Adipocyte (in vitro differentiated cells): ENCODE measurements around the gene TCN2.
"Not testable (repeated sequence)": the region's sequence is repeated elsewhere in the genome, so short reads cannot be mapped to it uniquely, and the experiment has no call there.

ENCODE experiments used
- DNase-seq: peaks from one replicate; pipeline ENCODE4 v3.0.0-alpha.2; 2015; ENCODE audit warnings: low read depth
- H3K27me3 ChIP-seq: replicated peaks from 2 replicates; pipeline ENCODE4 v1.7.0; 2013; ENCODE audit warnings: mild to moderate bottlenecking, low read length, moderate library complexity; ENCODE audit not compliant: control insufficient read depth, insufficient read depth
- H3K36me3 ChIP-seq: 2 replicates; pipeline ENCODE4 v1.7.0; 2013; ENCODE audit warnings: low read length, mild to moderate bottlenecking, moderate library complexity; ENCODE audit not compliant: control insufficient read depth, insufficient read depth, severe bottlenecking
- H3K4me1 ChIP-seq: 2 replicates; pipeline ENCODE4 v1.7.0; 2013; ENCODE audit warnings: mild to moderate bottlenecking, low read length, moderate library complexity; ENCODE audit not compliant: control insufficient read depth, insufficient read depth
- H3K4me3 ChIP-seq: 2 replicates; pipeline ENCODE4 v1.7.0; 2013; ENCODE audit warnings: mild to moderate bottlenecking, low read length, moderate library complexity
- H3K9ac ChIP-seq: 2 replicates; pipeline ENCODE4 v1.7.0; 2013; ENCODE audit warnings: mild to moderate bottlenecking, low read length, moderate library complexity
- H3K9me3 ChIP-seq: 2 replicates; pipeline ENCODE4 v1.7.0; 2013; ENCODE audit warnings: mild to moderate bottlenecking, low read length, moderate library complexity; ENCODE audit not compliant: control insufficient read depth

Gene TCN2

DNA sequence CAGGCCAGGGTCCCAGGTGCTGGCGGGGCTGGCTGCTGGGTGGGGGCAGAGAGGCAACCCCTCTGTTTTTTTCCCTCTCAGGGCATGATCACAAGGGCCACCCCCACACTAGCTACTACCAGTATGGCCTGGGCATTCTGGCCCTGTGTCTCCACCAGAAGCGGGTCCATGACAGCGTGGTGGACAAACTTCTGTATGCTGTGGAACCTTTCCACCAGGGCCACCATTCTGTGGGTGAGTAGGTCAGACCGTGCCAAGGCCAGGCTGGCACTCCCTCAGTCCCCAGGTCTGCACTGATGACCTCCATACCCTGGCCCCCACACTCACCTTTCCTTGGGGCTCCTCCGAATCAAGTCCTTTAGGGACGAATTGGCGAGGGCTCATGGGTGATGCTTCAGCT is 7.3 kb downstream of the TCN2 start:
- Histone ChIP-seq H3K27me3 (no peaks in the 10 kb centered on the region), H3K4me3 (no peak overlapping the region), H3K4me1 (peaks cover 3% of the 10 kb centered on the region), H3K9me3 (no peaks in the 10 kb centered on the region), H3K9ac (no peak overlapping the region), H3K36me3 (no peaks in the 10 kb centered on the region)
- DNase-seq: no peak

DNA sequence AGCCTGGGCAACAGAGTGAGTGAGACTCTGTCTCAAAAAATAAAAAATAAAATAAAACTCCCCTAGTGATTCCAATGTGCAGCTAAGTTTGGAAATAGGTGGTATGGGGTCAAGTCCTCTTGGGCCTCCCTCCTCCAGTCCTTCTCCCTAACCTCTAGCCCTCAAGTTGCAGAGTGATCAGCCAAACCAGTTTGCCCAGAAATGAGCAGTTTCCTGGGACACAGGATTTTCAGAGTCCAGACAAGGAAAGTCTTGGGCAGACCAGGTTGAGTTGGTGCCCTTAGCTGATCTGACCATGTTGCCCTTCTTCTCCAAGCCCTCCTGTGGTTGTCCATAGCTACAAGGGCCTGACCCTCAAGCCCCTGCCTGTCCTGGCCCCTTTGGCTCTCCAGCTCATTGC is 7.9 kb downstream of the TCN2 start:
- Histone ChIP-seq H3K9me3 (no peaks in the 10 kb centered on the region), H3K4me1 (no peaks in the 10 kb centered on the region), H3K4me3 (no peak overlapping the region), H3K36me3 (no peaks in the 10 kb centered on the region), H3K9ac (no peak overlapping the region), H3K27me3 (no peaks in the 10 kb centered on the region)
- DNase-seq: no peak

DNA sequence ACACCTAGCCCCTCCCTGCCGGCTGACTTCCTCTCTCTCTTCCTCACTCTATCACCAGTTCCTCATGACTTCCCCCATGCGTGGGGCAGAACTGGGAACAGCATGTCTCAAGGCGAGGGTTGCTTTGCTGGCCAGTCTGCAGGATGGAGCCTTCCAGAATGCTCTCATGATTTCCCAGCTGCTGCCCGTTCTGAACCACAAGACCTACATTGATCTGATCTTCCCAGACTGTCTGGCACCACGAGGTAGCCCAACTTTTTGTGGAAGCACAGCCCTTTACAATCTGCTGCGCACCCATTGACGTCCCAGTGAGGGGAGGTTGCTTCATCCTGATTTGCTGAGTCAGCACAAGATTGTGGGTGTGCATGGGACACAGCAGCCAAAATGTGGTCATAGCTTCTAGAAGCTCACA is 8.6 kb downstream of the TCN2 start:
- H3K27me3 ChIP-seq: no peaks in the 10 kb centered on the region
- no peak overlapping the region for H3K4me3 ChIP-seq
- H3K4me1 ChIP-seq: no peaks in the 10 kb centered on the region
- no peak overlapping the region for H3K9ac ChIP-seq
- no peak for DNase-seq
- no peaks in the 10 kb centered on the region for H3K9me3 ChIP-seq
- H3K36me3 ChIP-seq: no peaks in the 10 kb centered on the region

- Histone ChIP-seq H3K27me3 (no peaks in the 10 kb centered on the region), H3K36me3 (no peaks in the 10 kb centered on the region), H3K9ac (no peak overlapping the region), H3K9me3 (no peaks in the 10 kb centered on the region), H3K4me3 (no peak overlapping the region), H3K4me1 (no peaks in the 10 kb centered on the region)
- no peak for DNase-seq
These were observed 10.8 kb downstream of the TCN2 start for GRCh38 chr22:30617819-30618218.

DNA sequence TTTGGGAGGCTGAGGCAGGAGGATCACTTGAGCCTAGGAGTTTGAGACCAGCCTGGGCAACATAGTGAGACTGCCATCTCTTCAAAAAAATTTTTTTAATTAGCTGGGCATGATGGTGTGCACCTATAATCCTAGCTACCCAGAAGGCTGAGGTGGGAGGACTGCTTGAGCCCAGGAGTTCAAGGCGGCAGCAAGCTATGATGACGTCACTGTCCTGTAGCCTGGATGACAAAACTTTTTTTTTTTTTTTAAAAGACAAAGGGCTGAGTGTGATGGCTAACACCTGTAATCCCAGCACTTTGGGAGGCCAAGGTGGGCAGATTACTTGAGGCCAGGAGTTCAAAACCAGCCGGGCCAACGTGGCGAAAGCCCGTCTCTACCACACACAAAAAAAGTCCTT is 12.9 kb downstream of the TCN2 start:
- not testable (repeated sequence) for H3K4me1 ChIP-seq, H3K9ac ChIP-seq, H3K4me3 ChIP-seq, H3K36me3 ChIP-seq, H3K9me3 ChIP-seq, H3K27me3 ChIP-seq, DNase-seq

GRCh38 chr22:30626413-30626812 is 19.4 kb downstream of the TCN2 start:
- H3K27me3 ChIP-seq: no peaks in the 10 kb centered on the region
- no peak overlapping the region for H3K9ac ChIP-seq
- no peak for DNase-seq
- H3K4me3 ChIP-seq: no peak overlapping the region
- no peaks in the 10 kb centered on the region for H3K9me3 ChIP-seq
- H3K36me3 ChIP-seq: no peaks in the 10 kb centered on the region
- no peaks in the 10 kb centered on the region for H3K4me1 ChIP-seq

- Histone ChIP-seq H3K9ac (no peak overlapping the region), H3K4me1 (no peaks in the 10 kb centered on the region), H3K36me3 (no peaks in the 10 kb centered on the region), H3K4me3 (no peak overlapping the region), H3K27me3 (no peaks in the 10 kb centered on the region), H3K9me3 (no peaks in the 10 kb centered on the region)
- DNase-seq: no peak
These were observed 20.5 kb downstream of the TCN2 start for GRCh38 chr22:30627471-30627870.

- Histone ChIP-seq H3K36me3 (no peaks in the 10 kb centered on the region), H3K4me1 (no peaks in the 10 kb centered on the region), H3K4me3 (no peak overlapping the region)
These were observed 21.5 kb downstream of the TCN2 start for GRCh38 chr22:30628491-30628890.

DNA sequence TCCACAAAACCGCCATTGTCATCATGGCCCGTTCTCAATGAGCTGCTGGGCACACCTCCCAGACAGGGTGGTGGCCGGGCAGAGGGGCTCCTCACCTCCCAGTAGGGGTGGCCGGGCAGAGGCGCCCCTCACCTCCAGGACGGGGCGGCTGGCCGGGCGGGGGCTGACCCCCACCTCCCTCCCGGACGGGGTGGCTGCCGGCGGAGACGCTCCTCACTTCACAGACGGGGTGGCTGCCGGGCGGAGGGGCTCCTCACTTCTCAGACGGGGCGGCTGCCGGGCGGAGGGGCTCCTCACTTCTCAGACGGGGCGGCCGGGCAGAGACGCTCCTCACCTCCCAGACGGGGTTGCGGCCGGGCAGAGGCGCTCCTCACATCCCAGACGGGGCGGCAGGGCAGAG is 24.5 kb downstream of the TCN2 start:
- not testable (repeated sequence) for H3K36me3 ChIP-seq, H3K27me3 ChIP-seq, DNase-seq, H3K9me3 ChIP-seq, H3K4me3 ChIP-seq, H3K9ac ChIP-seq
- H3K4me1 ChIP-seq: peaks cover 15% of the 10 kb centered on the region

More at GRCh38 chr22:30628491-30628890, 21.5 kb downstream of the TCN2 start:
- no peak for DNase-seq
- Histone ChIP-seq H3K9ac (no peak overlapping the region), H3K9me3 (no peaks in the 10 kb centered on the region), H3K27me3 (no peaks in the 10 kb centered on the region)

DNA sequence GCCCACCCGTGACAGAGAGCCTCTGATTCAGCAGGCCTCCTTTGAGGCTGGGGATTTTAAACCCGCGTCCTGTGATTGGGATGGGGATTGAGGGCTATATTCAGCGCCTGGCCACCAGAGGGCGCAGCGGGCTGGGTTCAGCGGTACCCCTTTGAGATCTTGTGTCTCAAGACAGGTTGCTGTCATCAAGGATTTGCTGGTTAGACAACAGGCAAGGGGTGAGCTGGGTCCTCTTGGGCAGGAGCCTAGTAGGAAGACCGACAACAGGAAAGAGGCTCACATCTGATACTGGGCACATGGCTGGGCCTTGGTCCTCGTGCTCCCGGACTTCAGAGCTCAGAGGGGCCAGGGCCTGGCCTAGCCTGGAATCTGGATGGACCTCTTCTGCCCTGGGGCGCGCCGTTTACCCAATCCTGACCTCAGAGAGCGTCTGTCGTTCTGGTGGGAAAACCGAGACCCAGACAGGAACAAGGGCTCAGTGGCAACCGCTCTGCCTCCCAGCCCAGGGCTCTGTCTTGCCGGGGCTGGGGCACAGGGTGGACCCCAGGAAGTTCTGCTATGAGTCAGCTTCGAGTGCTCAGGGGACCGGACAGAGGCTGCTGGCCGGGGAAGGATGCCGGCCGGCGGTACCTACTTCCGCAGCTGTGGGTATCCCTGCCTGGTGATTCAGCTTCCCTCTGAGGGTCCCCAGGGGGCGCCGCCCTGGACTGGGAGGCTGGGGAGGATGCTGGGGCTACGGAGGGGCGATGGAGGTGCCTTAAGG is 27.7 kb downstream of the TCN2 start:
- H3K36me3 ChIP-seq: no peaks in the 10 kb centered on the region
- DNase-seq: peak; percentile 96
- peaks cover 29% of the 10 kb centered on the region for H3K4me1 ChIP-seq
- no peaks in the 10 kb centered on the region for H3K27me3 ChIP-seq
- H3K9ac ChIP-seq: peak overlapping the region; percentile 83
- peak overlapping the region; percentile 78 for H3K4me3 ChIP-seq
- no peaks in the 10 kb centered on the region for H3K9me3 ChIP-seq

- Histone ChIP-seq H3K9me3 (no peaks in the 10 kb centered on the region), H3K4me3 (peak within 1 kb of the TSS; percentile 94), H3K4me1 (peaks cover 32% of the 10 kb centered on the region), H3K27me3 (no peaks in the 10 kb centered on the region), H3K36me3 (no peaks in the 10 kb centered on the region), H3K9ac (peak within 1 kb of the TSS; percentile 93)
- DNase-seq: peak; percentile 97
These were observed 28.6 kb downstream of the TCN2 start, which contains the start of gene SLC35E4 for GRCh38 chr22:30635273-30636225. Gene SLC35E4, plus strand, starts transcription at chr22:30635781. Its CDS starts 670 bp downstream, at chr22:30636451.
